K562 (cell line): ENCODE results near the gene ARID3C. TPM values are rescaled to one million over a fixed set of nuclear protein-coding genes. Genes with fewer than 3 reads are reported as not detected.

Source experiments
- BCLAF1 ChIP-seq, 2 experiments: fragments of 450-650 bp in 1 of 2; IDR thresholded peaks; 2 replicates each; pipeline ENCODE4 v1.6.1; 2011 to 2017; ENCODE audit warnings: low read depth in 2 of 2, antibody characterized with exemption in 1 of 2, borderline replicate concordance in 1 of 2, low read length in 1 of 2, mild to moderate bottlenecking in 1 of 2, mixed read lengths in 1 of 2; ENCODE audit not compliant: control insufficient read depth in 1 of 2
- CBFB ChIP-seq: sonication (generic); formaldehyde crosslinking; IDR thresholded peaks from 2 replicates; pipeline ENCODE4 v1.4.0; 2020; ENCODE audit warnings: mild to moderate bottlenecking, missing genetic modification reagents
- IRF9 ChIP-seq: fragments of 450-650 bp; IDR thresholded peaks from 2 replicates; pipeline ENCODE4 v1.6.1; 2016; ENCODE audit warnings: missing biosample characterization, missing genetic modification characterization
- NR1H2 ChIP-seq: sonication (generic); formaldehyde crosslinking; IDR thresholded peaks from 2 replicates; pipeline ENCODE4 v1.4.0; 2020; ENCODE audit warnings: mild to moderate bottlenecking, missing genetic modification reagents
- RFX1 ChIP-seq: fragments of 450-650 bp; IDR thresholded peaks from 2 replicates; pipeline ENCODE4 v1.6.1; 2016; ENCODE audit warnings: mild to moderate bottlenecking, moderate library complexity
- SIX5 ChIP-seq, 2 experiments: IDR thresholded peaks; 2 replicates each; pipeline ENCODE4 v1.6.1; 2011; ENCODE audit warnings: low read length in 2 of 2, borderline replicate concordance in 1 of 2, low read depth in 1 of 2, mild to moderate bottlenecking in 1 of 2, moderate library complexity in 1 of 2; ENCODE audit not compliant: insufficient read depth in 1 of 2
- SNAPC5 ChIP-seq: fragments of 250-450 bp; sonication (Bioruptor Pico); IDR thresholded peaks from 2 replicates; pipeline ENCODE4 v1.8.0; 2021; ENCODE audit warnings: moderate library complexity, mild to moderate bottlenecking, inconsistent platforms
- polyA plus RNA-seq, 8 experiments: library from polyadenylated mRNA; depleted of rRNA in 4 of 8; stranded (reverse) in 5 of 8; unstranded in 3 of 8; fragments of >200 nt; fragmentation: Nextera tagmentation in 2 of 8; fragmentation: Illumina TruSeq in 1 of 8; extraction: Ambion mirVana in 2 of 8; extraction: Trizol in 1 of 8; gene quantifications; 2 replicates each; pipeline versions ENCODE4 v1.2.1 to v1.2.3, GENCODE V29; 2011 to 2014; ENCODE audit warnings: inconsistent platforms in 1 of 8, missing spikeins in 1 of 8
- total RNA-seq, 7 experiments: library from RNA; depleted of rRNA in 6 of 7; stranded (reverse); fragments of >200 nt in 6 of 7; fragmentation: Illumina TruSeq in 2 of 7; extraction: Trizol in 2 of 7; gene quantifications; 2 replicates each; pipeline versions ENCODE4 v1.2.1 to v1.2.3, GENCODE V29; 2011 to 2021; ENCODE audit warnings: low replicate concordance in 1 of 7

ARID3C gene
- total and polyA plus RNA-seq, 9 of the 15 experiments (the other 6 are each of a cell fraction or from before 2014, with no cell fraction given) = not detected

GRCh38 chr9:34592895-34593601 lies 35.8 kb downstream of the ARID3C start (continued):
- no peak for TF ChIP-seq BCLAF1 (IDR thresholded peaks at IDR 0.05; ENCODE audit: borderline replicate concordance in 1 of 2, control insufficient read depth in 1 of 2, low read depth in 2 of 2, low read length in 1 of 2)
- TF ChIP-seq CBFB (CRISPR knock-in tag) = no peak
- TF ChIP-seq IRF9 (tag) = no peak
- no peak for TF ChIP-seq SNAPC5
- TF ChIP-seq SIX5 (IDR thresholded peaks at IDR 0.05; ENCODE audit: borderline replicate concordance in 1 of 2, insufficient read depth in 1 of 2, low read depth in 1 of 2, low read length in 2 of 2) = no peak
- no peak for TF ChIP-seq NR1H2
- no peak for TF ChIP-seq RFX1
